Chondrocyte (in vitro differentiated cells): ENCODE results near the gene C3. TPM values are rescaled to one million over a fixed set of nuclear protein-coding genes. Genes with fewer than 3 reads are reported as not detected.

Source experiments
- DNase-seq: peaks from one replicate; pipeline ENCODE4 v3.0.0; 2021; ENCODE audit warnings: mixed read lengths, low spot score
- H3K27ac Mint-ChIP-seq: one replicate; pipeline ENCODE4 v1.8.0; 2021; ENCODE audit warnings: mild to moderate bottlenecking, moderate library complexity, mixed read lengths; ENCODE audit not compliant: unreplicated experiment
- H3K27me3 Mint-ChIP-seq: 2 replicates; pipeline ENCODE4 v1.8.0; 2021; ENCODE audit warnings: low read depth, mixed read lengths
- H3K36me3 Mint-ChIP-seq: 2 replicates; pipeline ENCODE4 v1.8.0; 2021; ENCODE audit warnings: low read depth, mixed read lengths
- H3K4me1 Mint-ChIP-seq: 2 replicates; pipeline ENCODE4 v1.8.0; 2021; ENCODE audit warnings: low read depth, mild to moderate bottlenecking, mixed read lengths
- H3K4me3 Mint-ChIP-seq: one replicate; pipeline ENCODE4 v1.8.0; 2021; ENCODE audit warnings: mild to moderate bottlenecking, moderate library complexity, mixed read lengths; ENCODE audit not compliant: unreplicated experiment
- H3K9me3 Mint-ChIP-seq: 2 replicates; pipeline ENCODE4 v1.8.0; 2021; ENCODE audit warnings: low read depth, mixed read lengths
- total RNA-seq: library from RNA; stranded (reverse); gene quantifications from 3 replicates; pipeline ENCODE4 v1.2.1, GENCODE V29; 2021
- TF ChIP-seq, protein P1 (sequence below): fragments of 200-600 bp; sonication (generic); IDR thresholded peaks from 2 replicates; pipeline ENCODE4 v1.5.0; 2021; ENCODE audit warnings: antibody characterized with exemption, mild to moderate bottlenecking, moderate library complexity

The C3 gene
- total RNA-seq, 1 donor from 2014 or later: 0.77 TPM

DNA sequence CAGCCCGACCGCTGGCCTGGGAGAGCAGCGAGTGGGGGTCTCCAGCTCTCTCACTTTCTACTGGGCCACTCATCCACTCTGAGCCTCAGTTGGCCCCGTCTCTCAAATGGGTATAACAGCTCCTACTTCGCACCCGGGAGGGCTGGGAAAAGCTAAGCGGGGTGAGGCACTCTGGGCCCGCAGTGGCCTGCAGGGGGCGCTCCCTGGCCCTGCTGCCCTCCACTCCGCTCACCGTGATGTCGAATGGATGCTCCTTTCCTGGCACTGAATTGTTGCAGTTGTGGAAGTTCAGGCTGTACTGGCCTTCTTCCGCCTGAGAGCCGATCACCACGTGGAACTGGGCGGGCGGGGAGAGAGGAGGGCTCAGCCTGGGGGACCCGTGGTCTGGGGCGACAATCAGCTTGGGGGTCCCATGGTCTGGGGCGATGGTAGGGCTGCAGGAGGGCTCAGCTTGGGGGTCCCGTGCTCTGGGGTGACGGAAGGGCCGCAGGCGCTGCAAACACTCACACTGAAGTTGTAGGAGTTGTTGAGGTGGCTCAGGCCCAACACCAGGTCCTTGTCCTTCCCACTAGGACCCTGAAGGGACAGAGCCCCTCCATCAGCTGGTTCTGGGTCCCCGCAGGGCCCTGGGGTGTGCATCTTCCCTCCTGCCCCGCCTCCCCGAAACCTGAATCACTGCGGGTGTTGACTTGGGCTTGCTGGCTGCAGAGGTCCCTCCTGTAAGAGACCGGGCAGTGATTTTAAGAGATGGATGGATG lies 13.1 kb upstream of the C3 start:
- Mint-ChIP-seq H3K4me3 (no peak overlapping the region), H3K4me1 (peaks cover 25% of the 10 kb centered on the region)
- DNase-seq: no peak

GRCh38 chr19:6732803-6733337 lies 12.4 kb upstream of the C3 start:
- H3K36me3 Mint-ChIP-seq: peaks cover 9% of the 10 kb centered on the region
- H3K27me3 Mint-ChIP-seq: no peaks in the 10 kb centered on the region
- H3K9me3 Mint-ChIP-seq: no peaks in the 10 kb centered on the region
- H3K27ac Mint-ChIP-seq: no peak overlapping the region
- TF ChIP-seq, protein P1, sequence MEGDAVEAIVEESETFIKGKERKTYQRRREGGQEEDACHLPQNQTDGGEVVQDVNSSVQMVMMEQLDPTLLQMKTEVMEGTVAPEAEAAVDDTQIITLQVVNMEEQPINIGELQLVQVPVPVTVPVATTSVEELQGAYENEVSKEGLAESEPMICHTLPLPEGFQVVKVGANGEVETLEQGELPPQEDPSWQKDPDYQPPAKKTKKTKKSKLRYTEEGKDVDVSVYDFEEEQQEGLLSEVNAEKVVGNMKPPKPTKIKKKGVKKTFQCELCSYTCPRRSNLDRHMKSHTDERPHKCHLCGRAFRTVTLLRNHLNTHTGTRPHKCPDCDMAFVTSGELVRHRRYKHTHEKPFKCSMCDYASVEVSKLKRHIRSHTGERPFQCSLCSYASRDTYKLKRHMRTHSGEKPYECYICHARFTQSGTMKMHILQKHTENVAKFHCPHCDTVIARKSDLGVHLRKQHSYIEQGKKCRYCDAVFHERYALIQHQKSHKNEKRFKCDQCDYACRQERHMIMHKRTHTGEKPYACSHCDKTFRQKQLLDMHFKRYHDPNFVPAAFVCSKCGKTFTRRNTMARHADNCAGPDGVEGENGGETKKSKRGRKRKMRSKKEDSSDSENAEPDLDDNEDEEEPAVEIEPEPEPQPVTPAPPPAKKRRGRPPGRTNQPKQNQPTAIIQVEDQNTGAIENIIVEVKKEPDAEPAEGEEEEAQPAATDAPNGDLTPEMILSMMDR: no peak
- H3K4me3 Mint-ChIP-seq: no peak overlapping the region
- H3K4me1 Mint-ChIP-seq: peaks cover 23% of the 10 kb centered on the region
- no peak for DNase-seq

More for the DNA sequence above, 13.1 kb upstream of the C3 start:
- H3K9me3 Mint-ChIP-seq: no peaks in the 10 kb centered on the region
- H3K36me3 Mint-ChIP-seq: peaks cover 9% of the 10 kb centered on the region
- no peak overlapping the region for H3K27ac Mint-ChIP-seq
- H3K27me3 Mint-ChIP-seq: no peaks in the 10 kb centered on the region
- TF ChIP-seq, protein P1: peak; percentile 58

GRCh38 chr19:6731822-6732221 lies 11.4 kb upstream of the C3 start:
- Mint-ChIP-seq H3K4me1 (peaks cover 20% of the 10 kb centered on the region), H3K36me3 (peaks cover 9% of the 10 kb centered on the region), H3K27me3 (no peaks in the 10 kb centered on the region), H3K27ac (no peak overlapping the region), H3K9me3 (no peaks in the 10 kb centered on the region), H3K4me3 (no peak overlapping the region)
- no peak for DNase-seq
- TF ChIP-seq, protein P1: no peak

DNA sequence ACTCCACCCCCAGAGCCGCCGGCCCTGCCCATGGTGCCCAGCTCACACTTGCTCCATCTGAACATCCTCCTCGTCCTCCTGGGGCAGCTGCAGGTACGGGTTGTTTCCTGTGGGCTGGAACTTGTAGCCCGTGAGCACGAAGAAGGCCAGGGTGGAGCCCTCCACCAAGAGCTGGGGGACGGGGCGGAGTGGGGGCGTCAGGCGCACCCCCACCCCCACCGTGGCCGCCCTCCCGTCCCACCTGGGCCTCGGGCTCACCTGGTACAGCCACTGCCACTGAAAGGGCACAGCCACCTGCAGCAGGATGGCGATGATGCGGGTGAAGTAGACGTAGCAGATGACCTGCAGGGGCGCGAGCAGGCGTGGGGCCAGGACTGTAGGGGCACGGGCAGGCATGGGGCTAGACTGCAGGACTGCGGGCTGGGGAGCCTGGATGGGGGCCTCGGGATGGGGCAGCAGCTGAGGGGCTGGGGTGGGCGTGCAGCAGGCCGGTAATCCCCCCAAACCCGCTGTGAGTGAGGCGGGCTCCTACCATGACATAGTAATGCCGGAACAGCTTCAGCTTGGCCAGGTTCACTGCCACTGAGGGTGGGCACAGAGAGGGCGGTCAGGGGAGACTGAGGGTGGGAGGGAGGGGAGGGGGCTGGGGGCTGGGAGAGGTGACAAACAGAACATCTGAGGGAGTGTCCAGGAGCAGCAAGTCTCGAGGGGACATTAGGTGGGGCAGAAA lies 10.7 kb upstream of the C3 start:
- Mint-ChIP-seq H3K27ac (no peak overlapping the region), H3K27me3 (no peaks in the 10 kb centered on the region), H3K36me3 (peaks cover 9% of the 10 kb centered on the region), H3K4me1 (peaks cover 15% of the 10 kb centered on the region), H3K9me3 (no peaks in the 10 kb centered on the region), H3K4me3 (no peak overlapping the region)
- TF ChIP-seq, protein P1: no peak
- no peak for DNase-seq

- no peaks in the 10 kb centered on the region for H3K9me3 Mint-ChIP-seq
- no peak overlapping the region for H3K4me3 Mint-ChIP-seq
- peaks cover 9% of the 10 kb centered on the region for H3K36me3 Mint-ChIP-seq
- TF ChIP-seq, protein P1: no peak
- no peak for DNase-seq
- peaks cover 7% of the 10 kb centered on the region for H3K4me1 Mint-ChIP-seq
- H3K27me3 Mint-ChIP-seq: no peaks in the 10 kb centered on the region
- no peak overlapping the region for H3K27ac Mint-ChIP-seq
Measured at GRCh38 chr19:6730153-6730804, 9.8 kb upstream of the C3 start.
